ENCODE measurements around the gene DGCR6L.
"Not testable (repeated sequence)": the region's sequence is repeated elsewhere in the genome, so short reads cannot be mapped to it uniquely, and the experiment has no call there.

DGCR6L gene

GRCh38 chr22:20328569-20328930 lies 8.7 kb upstream of the DGCR6L start:
- in situ Hi-C loops (cut with HindIII; ENCODE audit: low sequenced_read_pairs) = not testable (repeated sequence)

- in situ Hi-C loops (cut with HindIII; ENCODE audit: low sequenced_read_pairs) = not testable (repeated sequence)
These were observed 6.1 kb upstream of the DGCR6L start for GRCh38 chr22:20325996-20326395.

- in situ Hi-C loops (cut with HindIII; ENCODE audit: low sequenced_read_pairs) = no loop called here
These were observed 4.3 kb upstream of the DGCR6L start for GRCh38 chr22:20324139-20324516.

GRCh38 chr22:20321552-20322211 lies 1.8 kb upstream of the DGCR6L start:
- in situ Hi-C loops (cut with HindIII; ENCODE audit: low sequenced_read_pairs) = not testable (repeated sequence)

- in situ Hi-C loops (cut with HindIII; ENCODE audit: low sequenced_read_pairs) = not testable (repeated sequence)
These were observed 1.0 kb upstream of the DGCR6L start for GRCh38 chr22:20320659-20321551.

- in situ Hi-C loops (cut with HindIII; ENCODE audit: low sequenced_read_pairs) = no loop called here
These were observed 667 bp downstream of the DGCR6L start for GRCh38 chr22:20319041-20319744.

- in situ Hi-C loops (cut with HindIII; ENCODE audit: low sequenced_read_pairs) = not testable (repeated sequence)
These were observed 1.7 kb downstream of the DGCR6L start for GRCh38 chr22:20318043-20318688.

GRCh38 chr22:20317402-20318042 lies 2.3 kb downstream of the DGCR6L start:
- in situ Hi-C loops (cut with HindIII; ENCODE audit: low sequenced_read_pairs) = not testable (repeated sequence)

- in situ Hi-C loops (cut with HindIII; ENCODE audit: low sequenced_read_pairs) = no loop called here
These were observed 2.9 kb downstream of the DGCR6L start for GRCh38 chr22:20316844-20317401.

GRCh38 chr22:20316217-20316843 lies 3.5 kb downstream of the DGCR6L start:
- in situ Hi-C loops (cut with HindIII; ENCODE audit: low sequenced_read_pairs) = no loop called here

- in situ Hi-C loops (cut with HindIII; ENCODE audit: low sequenced_read_pairs) = no loop called here
These were observed 4.3 kb downstream of the DGCR6L start for GRCh38 chr22:20315337-20316216.

- in situ Hi-C loops (cut with HindIII; ENCODE audit: low sequenced_read_pairs) = not testable (repeated sequence)
These were observed 5.0 kb downstream of the DGCR6L start for GRCh38 chr22:20314741-20315336.

GRCh38 chr22:20314206-20314605 lies 5.7 kb downstream of the DGCR6L start:
- in situ Hi-C loops (cut with HindIII; ENCODE audit: low sequenced_read_pairs) = not testable (repeated sequence)

- in situ Hi-C loops (cut with HindIII; ENCODE audit: low sequenced_read_pairs) = not testable (repeated sequence)
These were observed 6.4 kb downstream of the DGCR6L start for GRCh38 chr22:20313306-20314077.

- in situ Hi-C loops (cut with HindIII; ENCODE audit: low sequenced_read_pairs) = no loop called here
These were observed 7.3 kb downstream of the DGCR6L start for GRCh38 chr22:20312396-20313191.

- in situ Hi-C loops (cut with HindIII; ENCODE audit: low sequenced_read_pairs) = not testable (repeated sequence)
These were observed 8.4 kb downstream of the DGCR6L start for GRCh38 chr22:20311249-20312062.
